Measurements from ENCODE around the gene UNC5A. TPM values are rescaled to one million over a fixed set of nuclear protein-coding genes. Genes with fewer than 3 reads are reported as not detected.
"Not testable (repeated sequence)": the region's sequence is repeated elsewhere in the genome, so short reads cannot be mapped to it uniquely, and the experiment has no call there.

Gene UNC5A
- total RNA-seq, 6 experiments from 2014 or later = not detected

DNA sequence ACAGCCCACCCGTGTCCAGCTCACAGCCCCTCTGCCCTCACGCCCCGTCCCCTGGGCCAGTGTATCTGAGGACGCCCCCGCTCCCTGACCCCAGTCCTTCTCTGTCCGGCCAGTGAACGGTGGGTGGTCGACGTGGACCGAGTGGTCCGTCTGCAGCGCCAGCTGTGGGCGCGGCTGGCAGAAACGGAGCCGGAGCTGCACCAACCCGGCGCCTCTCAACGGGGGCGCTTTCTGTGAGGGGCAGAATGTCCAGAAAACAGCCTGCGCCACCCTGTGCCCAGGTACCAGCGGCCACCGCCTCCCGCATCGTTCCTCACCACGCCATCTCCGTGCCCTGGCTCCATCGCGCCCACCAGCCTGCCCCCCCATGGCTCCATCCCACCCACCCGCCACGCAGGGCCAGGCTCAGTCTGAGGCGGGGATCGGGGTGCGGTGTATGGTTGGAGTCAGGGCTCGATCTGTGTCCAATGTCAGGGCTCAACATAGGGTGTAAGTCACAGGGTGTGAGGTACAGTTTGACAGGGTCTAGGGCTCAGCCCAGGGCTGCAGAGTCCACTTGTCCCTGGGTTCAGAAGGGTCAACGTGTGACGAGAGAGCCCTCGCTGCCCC lies 59.2 kb downstream of the UNC5A start:
- Mint-ChIP-seq H3K4me1 (ENCODE audit: low read depth) (no peaks in the 10 kb centered on the region), H3K9me3 (no peaks in the 10 kb centered on the region), H3K4me3 (no peak overlapping the region), H3K27me3 (ENCODE audit: insufficient read depth) (peaks cover 44% of the 10 kb centered on the region), H3K36me3 (ENCODE audit: low read depth) (no peaks in the 10 kb centered on the region), H3K27ac (no peak overlapping the region)
- TF ChIP-seq, protein P1, sequence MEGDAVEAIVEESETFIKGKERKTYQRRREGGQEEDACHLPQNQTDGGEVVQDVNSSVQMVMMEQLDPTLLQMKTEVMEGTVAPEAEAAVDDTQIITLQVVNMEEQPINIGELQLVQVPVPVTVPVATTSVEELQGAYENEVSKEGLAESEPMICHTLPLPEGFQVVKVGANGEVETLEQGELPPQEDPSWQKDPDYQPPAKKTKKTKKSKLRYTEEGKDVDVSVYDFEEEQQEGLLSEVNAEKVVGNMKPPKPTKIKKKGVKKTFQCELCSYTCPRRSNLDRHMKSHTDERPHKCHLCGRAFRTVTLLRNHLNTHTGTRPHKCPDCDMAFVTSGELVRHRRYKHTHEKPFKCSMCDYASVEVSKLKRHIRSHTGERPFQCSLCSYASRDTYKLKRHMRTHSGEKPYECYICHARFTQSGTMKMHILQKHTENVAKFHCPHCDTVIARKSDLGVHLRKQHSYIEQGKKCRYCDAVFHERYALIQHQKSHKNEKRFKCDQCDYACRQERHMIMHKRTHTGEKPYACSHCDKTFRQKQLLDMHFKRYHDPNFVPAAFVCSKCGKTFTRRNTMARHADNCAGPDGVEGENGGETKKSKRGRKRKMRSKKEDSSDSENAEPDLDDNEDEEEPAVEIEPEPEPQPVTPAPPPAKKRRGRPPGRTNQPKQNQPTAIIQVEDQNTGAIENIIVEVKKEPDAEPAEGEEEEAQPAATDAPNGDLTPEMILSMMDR (IDR thresholded peaks at IDR 0.05) = no peak
- DNase-seq = no peak

DNA sequence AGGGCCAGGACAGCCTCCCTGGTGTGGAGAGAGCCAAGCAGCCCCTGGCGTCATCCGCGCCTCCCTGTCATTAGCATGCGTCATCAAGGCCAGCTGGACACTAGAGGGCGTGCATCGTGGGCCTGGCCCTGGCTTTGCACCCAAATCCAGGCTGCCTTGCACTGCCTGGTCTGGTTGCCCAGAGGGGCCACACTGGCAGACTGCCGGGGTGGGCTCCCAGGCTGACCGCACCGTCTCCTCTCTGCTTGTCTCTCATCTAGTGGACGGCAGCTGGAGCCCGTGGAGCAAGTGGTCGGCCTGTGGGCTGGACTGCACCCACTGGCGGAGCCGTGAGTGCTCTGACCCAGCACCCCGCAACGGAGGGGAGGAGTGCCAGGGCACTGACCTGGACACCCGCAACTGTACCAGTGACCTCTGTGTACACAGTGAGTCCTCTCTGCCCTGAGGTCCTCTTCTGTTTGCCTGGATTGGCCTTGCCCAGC lies 59.8 kb downstream of the UNC5A start:
- DNase-seq = peak; percentile 49
- H3K4me3 Mint-ChIP-seq = no peak overlapping the region
- peaks cover 45% of the 10 kb centered on the region for H3K27me3 Mint-ChIP-seq (ENCODE audit: insufficient read depth)
- TF ChIP-seq, protein P1 (IDR thresholded peaks at IDR 0.05) = peak; percentile 79
- H3K36me3 Mint-ChIP-seq (ENCODE audit: low read depth) = no peaks in the 10 kb centered on the region
- H3K27ac Mint-ChIP-seq = no peak overlapping the region
- H3K4me1 Mint-ChIP-seq (ENCODE audit: low read depth) = no peaks in the 10 kb centered on the region
- H3K9me3 Mint-ChIP-seq = no peaks in the 10 kb centered on the region

DNA sequence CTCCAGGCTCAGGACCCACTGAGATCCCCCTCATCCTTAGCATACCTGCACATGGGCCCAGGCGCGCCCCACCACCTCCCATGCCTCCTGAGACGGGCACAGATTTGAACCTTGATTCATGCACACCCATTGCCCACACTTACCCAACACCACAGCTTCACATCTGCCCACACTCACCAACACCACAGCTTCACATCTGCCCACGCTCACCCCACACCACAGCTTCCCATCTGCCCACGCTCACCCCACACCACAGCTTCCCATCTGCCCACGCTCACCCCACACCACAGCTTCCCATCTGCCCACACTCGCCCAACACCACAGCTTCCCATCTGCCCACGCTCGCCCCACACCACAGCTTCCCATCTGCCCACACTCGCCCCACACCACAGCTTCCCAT lies 60.3 kb downstream of the UNC5A start:
- H3K4me3 Mint-ChIP-seq; H3K4me1 Mint-ChIP-seq (ENCODE audit: low read depth); H3K27ac Mint-ChIP-seq; DNase-seq; H3K36me3 Mint-ChIP-seq (ENCODE audit: low read depth); H3K9me3 Mint-ChIP-seq: not testable (repeated sequence)
- peaks cover 45% of the 10 kb centered on the region for H3K27me3 Mint-ChIP-seq (ENCODE audit: insufficient read depth)

DNA sequence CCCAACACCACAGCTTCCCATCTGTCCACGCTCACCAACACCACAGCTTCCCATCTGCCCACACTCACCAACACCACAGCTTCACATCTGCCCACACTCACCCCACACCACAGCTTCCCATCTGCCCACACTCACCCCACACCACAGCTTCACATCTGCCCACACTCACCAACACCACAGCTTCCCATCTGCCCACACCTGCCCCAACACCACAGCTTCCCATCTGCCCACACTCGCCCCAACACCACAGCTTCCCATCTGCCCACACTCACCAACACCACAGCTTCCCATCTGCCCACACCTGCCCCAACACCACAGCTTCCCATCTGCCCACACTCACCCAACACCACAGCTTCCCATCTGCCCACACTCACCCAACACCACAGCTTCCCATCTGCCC lies 62.2 kb downstream of the UNC5A start:
- peaks cover 39% of the 10 kb centered on the region for H3K27me3 Mint-ChIP-seq (ENCODE audit: insufficient read depth)
- H3K4me3 Mint-ChIP-seq = not testable (repeated sequence)

DNA sequence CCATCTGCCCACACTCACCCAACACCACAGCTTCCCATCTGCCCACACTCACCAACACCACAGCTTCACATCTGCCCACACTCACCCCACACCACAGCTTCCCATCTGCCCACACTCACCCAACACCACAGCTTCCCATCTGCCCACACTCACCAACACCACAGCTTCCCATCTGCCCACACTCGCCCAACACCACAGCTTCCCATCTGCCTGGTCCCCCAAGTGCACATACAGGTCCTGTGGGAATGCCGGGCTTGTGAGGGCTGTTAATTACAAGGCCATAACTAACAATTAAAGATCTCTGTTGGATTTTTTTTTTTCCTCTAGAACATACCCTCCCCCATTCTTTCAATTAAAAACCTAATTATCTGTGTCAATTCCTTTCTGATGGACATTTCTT lies 62.7 kb downstream of the UNC5A start:
- not testable (repeated sequence) for H3K27ac Mint-ChIP-seq; H3K4me3 Mint-ChIP-seq; H3K36me3 Mint-ChIP-seq (ENCODE audit: low read depth); H3K4me1 Mint-ChIP-seq (ENCODE audit: low read depth); DNase-seq; H3K9me3 Mint-ChIP-seq
- H3K27me3 Mint-ChIP-seq (ENCODE audit: insufficient read depth) = peaks cover 38% of the 10 kb centered on the region

More for the DNA sequence above, 62.2 kb downstream of the UNC5A start:
- not testable (repeated sequence) for H3K9me3 Mint-ChIP-seq; H3K27ac Mint-ChIP-seq; DNase-seq; H3K36me3 Mint-ChIP-seq (ENCODE audit: low read depth); H3K4me1 Mint-ChIP-seq (ENCODE audit: low read depth)

DNA sequence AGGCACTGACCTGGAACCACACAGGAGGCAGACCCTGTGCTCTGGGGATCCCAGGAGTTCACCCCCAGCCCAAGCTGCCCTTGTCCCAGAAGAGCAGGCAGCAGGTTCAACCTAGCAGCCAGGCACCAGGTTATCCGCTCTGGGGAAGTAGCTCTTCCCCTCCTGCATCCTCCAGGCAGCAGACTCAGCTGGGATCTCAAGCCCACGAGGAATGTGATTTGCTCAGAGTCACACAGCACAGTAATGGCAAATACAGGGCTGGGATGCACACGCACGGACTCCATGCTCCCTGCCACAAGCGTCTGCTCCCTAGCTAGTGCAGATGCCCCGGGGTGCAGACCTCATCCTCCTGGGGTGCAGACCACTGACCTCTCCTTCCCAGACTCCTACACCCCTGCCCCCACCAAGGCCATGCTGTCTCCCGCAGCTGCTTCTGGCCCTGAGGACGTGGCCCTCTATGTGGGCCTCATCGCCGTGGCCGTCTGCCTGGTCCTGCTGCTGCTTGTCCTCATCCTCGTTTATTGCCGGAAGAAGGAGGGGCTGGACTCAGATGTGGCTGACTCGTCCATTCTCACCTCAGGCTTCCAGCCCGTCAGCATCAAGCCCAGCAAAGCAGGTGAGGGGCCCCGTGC lies 63.3 kb downstream of the UNC5A start:
- H3K4me3 Mint-ChIP-seq = no peak overlapping the region
- DNase-seq = no peak
- TF ChIP-seq, protein P1 (IDR thresholded peaks at IDR 0.05) = no peak
- H3K9me3 Mint-ChIP-seq = no peaks in the 10 kb centered on the region
- H3K36me3 Mint-ChIP-seq (ENCODE audit: low read depth) = no peaks in the 10 kb centered on the region
- H3K27me3 Mint-ChIP-seq (ENCODE audit: insufficient read depth) = peaks cover 38% of the 10 kb centered on the region
- H3K27ac Mint-ChIP-seq = no peak overlapping the region
- H3K4me1 Mint-ChIP-seq (ENCODE audit: low read depth) = no peaks in the 10 kb centered on the region

DNA sequence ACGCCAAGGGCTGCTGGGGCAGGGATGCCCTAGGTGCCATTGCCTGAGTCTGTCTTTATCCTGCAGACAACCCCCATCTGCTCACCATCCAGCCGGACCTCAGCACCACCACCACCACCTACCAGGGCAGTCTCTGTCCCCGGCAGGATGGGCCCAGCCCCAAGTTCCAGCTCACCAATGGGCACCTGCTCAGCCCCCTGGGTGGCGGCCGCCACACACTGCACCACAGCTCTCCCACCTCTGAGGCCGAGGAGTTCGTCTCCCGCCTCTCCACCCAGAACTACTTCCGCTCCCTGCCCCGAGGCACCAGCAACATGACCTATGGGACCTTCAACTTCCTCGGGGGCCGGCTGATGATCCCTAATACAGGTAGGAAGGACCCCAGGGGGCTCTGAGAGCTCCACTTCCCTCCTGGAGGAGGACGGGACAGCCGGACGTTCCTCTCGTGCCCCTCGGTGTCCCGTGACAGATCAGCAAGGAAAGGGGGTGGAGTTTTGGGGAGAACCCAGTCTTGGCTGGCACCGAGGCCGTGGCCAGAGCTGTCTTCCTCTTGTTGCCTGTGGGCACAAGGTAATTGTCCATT lies 63.9 kb downstream of the UNC5A start:
- Mint-ChIP-seq H3K36me3 (ENCODE audit: low read depth) (no peaks in the 10 kb centered on the region), H3K4me3 (no peak overlapping the region), H3K9me3 (no peaks in the 10 kb centered on the region), H3K4me1 (ENCODE audit: low read depth) (no peaks in the 10 kb centered on the region), H3K27me3 (ENCODE audit: insufficient read depth) (peaks cover 44% of the 10 kb centered on the region), H3K27ac (no peak overlapping the region)
- TF ChIP-seq, protein P1 (IDR thresholded peaks at IDR 0.05) = no peak
- DNase-seq = no peak

All from HFFc6 (cell line).